Stomach (tissue), 4 donors: ENCODE data around the gene FIS1.

Experiments used
- EP300 ChIP-seq: sonication (generic); formaldehyde crosslinking; IDR thresholded peaks from one replicate; pipeline ENCODE4 v1.6.1; 2017; ENCODE audit warnings: antibody characterized with exemption
- POLR2A ChIP-seq, 4 donors: fragments of 450-650 bp; IDR thresholded peaks; one replicate each; pipeline ENCODE4 v1.6.1; 2016; ENCODE audit warnings: antibody characterized with exemption in 4 of 4, control low read depth in 2 of 4, mild to moderate bottlenecking in 1 of 4, moderate library complexity in 1 of 4
- TF ChIP-seq, protein P1 (sequence below), 7 experiments: fragments of 450-650 bp in 4 of 7; fragments of 200-600 bp in 3 of 7; sonication (generic) in 3 of 7; IDR thresholded peaks; one replicate each; pipeline ENCODE4 v1.5.1; 2016 to 2019; ENCODE audit warnings: antibody characterized with exemption in 7 of 7, control low read depth in 2 of 7, mild to moderate bottlenecking in 1 of 7

- no peak for TF ChIP-seq POLR2A (IDR thresholded peaks at IDR 0.05)
- no peak for TF ChIP-seq EP300
- TF ChIP-seq, protein P1, sequence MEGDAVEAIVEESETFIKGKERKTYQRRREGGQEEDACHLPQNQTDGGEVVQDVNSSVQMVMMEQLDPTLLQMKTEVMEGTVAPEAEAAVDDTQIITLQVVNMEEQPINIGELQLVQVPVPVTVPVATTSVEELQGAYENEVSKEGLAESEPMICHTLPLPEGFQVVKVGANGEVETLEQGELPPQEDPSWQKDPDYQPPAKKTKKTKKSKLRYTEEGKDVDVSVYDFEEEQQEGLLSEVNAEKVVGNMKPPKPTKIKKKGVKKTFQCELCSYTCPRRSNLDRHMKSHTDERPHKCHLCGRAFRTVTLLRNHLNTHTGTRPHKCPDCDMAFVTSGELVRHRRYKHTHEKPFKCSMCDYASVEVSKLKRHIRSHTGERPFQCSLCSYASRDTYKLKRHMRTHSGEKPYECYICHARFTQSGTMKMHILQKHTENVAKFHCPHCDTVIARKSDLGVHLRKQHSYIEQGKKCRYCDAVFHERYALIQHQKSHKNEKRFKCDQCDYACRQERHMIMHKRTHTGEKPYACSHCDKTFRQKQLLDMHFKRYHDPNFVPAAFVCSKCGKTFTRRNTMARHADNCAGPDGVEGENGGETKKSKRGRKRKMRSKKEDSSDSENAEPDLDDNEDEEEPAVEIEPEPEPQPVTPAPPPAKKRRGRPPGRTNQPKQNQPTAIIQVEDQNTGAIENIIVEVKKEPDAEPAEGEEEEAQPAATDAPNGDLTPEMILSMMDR (IDR thresholded peaks at IDR 0.05): no peak
These were observed 42.3 kb downstream of the FIS1 start for GRCh38 chr7:101202603-101202918.
